Measurements from ENCODE around the gene MYL11.

MYL11 gene

DNA sequence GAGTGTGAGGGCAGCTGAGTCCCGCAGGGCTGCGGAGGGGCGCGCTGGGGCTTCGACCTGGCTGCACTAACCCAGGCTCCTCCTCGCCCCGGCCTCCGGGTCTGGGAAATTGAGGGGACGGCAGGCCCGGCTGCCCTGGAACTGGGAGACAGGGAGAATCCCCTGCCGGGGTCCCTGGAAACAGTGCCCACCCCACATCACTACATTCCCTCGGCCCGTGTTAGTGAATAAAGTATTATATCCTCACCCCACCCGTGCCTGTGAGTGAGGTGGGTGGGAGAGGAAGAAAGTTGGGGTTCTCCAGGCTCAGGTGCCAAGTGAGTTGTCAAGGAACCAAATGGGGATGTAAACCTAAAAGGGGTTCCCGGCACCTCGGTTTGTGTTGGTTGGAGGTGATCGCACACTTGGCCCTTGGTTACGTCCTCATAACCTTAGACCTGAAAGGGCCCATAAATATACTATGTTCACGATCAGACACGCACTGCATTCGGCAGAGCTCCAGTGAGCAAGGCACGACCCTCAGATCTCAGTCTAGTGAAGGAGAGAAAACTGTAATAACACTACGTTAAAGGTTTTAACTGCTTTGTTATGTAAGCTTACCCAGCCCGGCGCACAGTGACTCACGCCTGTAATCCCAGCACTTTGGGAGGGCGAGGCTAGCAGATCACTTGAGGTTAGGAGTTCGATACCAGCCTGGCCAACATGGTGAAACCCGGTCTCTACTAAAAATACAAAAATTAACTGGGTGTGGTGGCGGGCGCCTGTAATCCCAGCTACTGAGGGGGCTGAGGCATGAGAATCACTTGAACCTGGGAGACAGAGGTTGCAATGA lies 44.0 kb downstream of the MYL11 start:
- DNase-seq (ENCODE audit: low read depth, low spot score), result no peak

DNA sequence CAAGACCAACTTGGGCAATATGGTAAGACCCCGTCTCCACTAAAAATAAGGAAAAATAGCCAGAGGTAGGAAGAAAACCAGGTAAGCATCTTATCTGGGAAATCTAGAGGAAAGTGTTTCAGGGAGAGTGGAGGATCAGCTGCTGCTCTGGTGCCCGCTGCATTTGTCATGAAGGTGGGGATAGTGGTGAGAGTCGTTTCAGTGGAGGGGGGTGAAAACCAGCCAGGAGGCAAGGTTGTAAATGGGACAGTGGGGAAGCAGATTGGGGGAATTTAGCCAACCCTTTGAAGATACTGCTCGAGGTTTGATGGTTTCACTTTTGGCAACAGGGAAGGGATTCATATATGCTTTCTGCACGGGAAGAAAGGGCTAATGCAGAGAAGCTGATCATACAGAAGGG lies 46.4 kb downstream of the MYL11 start:
- DNase-seq (ENCODE audit: low read depth, low spot score), result no peak

Data from iPS DF 19.7 (cell line).